ENCODE data around the gene PLEKHA6. TPM values are rescaled to one million over a fixed set of nuclear protein-coding genes. Genes with fewer than 3 reads are reported as not detected.

Gene PLEKHA6
- polyA plus RNA-seq, 3 donors: 0.08 TPM; not detected in 1

DNA sequence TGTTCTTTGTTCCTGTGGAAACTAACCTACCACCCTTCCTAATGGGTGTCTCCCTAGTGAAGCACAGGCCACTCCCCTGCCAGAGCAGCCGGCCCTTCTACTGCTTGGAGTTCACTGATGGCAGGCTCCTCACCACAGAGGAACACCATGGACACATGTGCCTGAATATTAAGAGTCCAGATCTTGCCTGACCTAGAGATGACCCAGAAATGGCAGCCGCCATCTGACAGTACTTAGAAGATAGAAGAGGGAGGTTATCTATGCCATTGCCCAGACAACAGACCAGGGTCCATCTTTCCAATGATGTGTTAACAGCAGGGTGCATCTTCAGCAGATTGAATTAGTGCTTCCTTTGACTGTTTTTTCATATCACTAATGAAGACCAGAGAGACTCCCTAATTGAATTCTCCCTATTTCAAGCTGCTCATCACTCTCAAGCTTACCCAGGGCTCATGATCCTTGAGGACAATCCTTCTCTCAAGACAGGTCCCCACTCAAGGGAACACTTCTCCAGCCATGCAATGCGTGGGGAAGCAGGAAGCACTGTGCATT is 59.8 kb downstream of the PLEKHA6 start:
- Mint-ChIP-seq H3K9me3 (peaks cover 0 to 1% (median 0%) of the 10 kb centered on the region in 7 donors), H3K27me3 (ENCODE audit: low read depth in 3 of 3) (peaks cover 5 to 6% (median 5%) of the 10 kb centered on the region in 3 donors), H3K4me1 (peaks cover 17% of the 10 kb centered on the region), H3K4me3 (no peak overlapping the region), H3K27ac (no peak overlapping the region), H3K36me3 (no peaks in the 10 kb centered on the region)
- Histone ChIP-seq H3K9me3 (replicated peaks in 1 of 2; ENCODE audit: control insufficient read depth in 1 of 2, insufficient read depth in 1 of 2, low read length in 2 of 2) (no peaks in the 10 kb centered on the region), H4K20me1 (ENCODE audit: insufficient read depth, low read length) (no peaks in the 10 kb centered on the region), H3K9ac (ENCODE audit: insufficient read depth, low read length, poor library complexity, severe bottlenecking) (no peak overlapping the region), H3K4me2 (replicated peaks; ENCODE audit: extremely low read depth, low read length, poor library complexity, severe bottlenecking) (no peak overlapping the region), H3K4me1 (ENCODE audit: control insufficient read depth in 1 of 2, insufficient read depth in 2 of 2, low read length in 2 of 2) (peaks cover 0 to 3% of the 10 kb centered on the region in 2 donors), H3K4me3 (replicated peaks in 1 of 3; ENCODE audit: low read depth in 2 of 3, low read length in 3 of 3) (no peak overlapping the region), H3K27ac (ENCODE audit: low read depth in 1 of 2, low read length in 2 of 2) (no peak overlapping the region), H2AFZ (ENCODE audit: insufficient read depth, low read depth, low read length, poor library complexity, severe bottlenecking) (no peak overlapping the region), H3K27me3 (ENCODE audit: control insufficient read depth in 2 of 2, insufficient read depth in 2 of 2, low read length in 2 of 2) (no peaks in the 10 kb centered on the region), H3K36me3 (replicated peaks in 1 of 2; ENCODE audit: control insufficient read depth in 1 of 2, insufficient read depth in 2 of 2, low read length in 2 of 2) (no peaks in the 10 kb centered on the region), H3K79me2 (ENCODE audit: insufficient read depth, low read length) (no peaks in the 10 kb centered on the region)
- TF ChIP-seq, protein P1, sequence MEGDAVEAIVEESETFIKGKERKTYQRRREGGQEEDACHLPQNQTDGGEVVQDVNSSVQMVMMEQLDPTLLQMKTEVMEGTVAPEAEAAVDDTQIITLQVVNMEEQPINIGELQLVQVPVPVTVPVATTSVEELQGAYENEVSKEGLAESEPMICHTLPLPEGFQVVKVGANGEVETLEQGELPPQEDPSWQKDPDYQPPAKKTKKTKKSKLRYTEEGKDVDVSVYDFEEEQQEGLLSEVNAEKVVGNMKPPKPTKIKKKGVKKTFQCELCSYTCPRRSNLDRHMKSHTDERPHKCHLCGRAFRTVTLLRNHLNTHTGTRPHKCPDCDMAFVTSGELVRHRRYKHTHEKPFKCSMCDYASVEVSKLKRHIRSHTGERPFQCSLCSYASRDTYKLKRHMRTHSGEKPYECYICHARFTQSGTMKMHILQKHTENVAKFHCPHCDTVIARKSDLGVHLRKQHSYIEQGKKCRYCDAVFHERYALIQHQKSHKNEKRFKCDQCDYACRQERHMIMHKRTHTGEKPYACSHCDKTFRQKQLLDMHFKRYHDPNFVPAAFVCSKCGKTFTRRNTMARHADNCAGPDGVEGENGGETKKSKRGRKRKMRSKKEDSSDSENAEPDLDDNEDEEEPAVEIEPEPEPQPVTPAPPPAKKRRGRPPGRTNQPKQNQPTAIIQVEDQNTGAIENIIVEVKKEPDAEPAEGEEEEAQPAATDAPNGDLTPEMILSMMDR (IDR thresholded peaks at IDR 0.05): no peak
- intact Hi-C loops (cut with micrococcal nuclease): no loop called here
- no CpG with 5 or more reads among the region's 3 CpGs for WGBS (ENCODE audit: insufficient coverage)
- no peak for DNase-seq

DNA sequence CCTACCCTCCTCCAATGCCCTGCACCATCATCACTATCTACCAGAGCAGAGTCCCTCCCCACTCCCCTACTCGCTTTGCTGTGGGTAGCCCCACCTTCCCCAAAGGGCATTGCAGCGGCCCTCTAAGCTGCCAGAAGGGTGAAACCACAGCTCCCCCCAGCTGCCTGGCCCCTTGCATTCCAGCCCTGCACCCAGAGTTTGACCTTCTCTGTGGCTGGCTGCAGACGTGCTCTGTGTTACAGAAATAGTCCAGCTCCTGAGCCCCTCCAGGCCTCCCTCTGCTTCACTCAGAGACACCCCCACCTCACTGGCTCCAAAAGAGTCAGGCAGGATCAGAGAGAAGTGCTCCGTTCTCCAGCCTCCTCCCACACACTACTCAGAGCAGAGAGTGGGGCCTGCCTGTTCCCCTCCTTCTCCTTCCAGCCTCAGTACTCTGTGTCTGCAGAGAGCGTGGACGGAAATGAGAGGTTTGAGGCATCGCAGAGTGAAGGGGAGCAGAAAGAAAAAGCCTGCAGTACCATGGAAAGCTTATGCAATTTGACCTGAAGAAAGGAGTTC is 63.2 kb downstream of the PLEKHA6 start:
- intact Hi-C loops (cut with micrococcal nuclease): no loop called here
- no peaks in the 10 kb centered on the region for H3K9me3 Mint-ChIP-seq
- Histone ChIP-seq H3K4me1 (ENCODE audit: control insufficient read depth in 1 of 2, insufficient read depth in 2 of 2, low read length in 2 of 2) (peaks cover 0 to 3% of the 10 kb centered on the region in 2 donors), H3K9ac (ENCODE audit: insufficient read depth, low read length, poor library complexity, severe bottlenecking) (no peak overlapping the region), H2AFZ (ENCODE audit: insufficient read depth, low read depth, low read length, poor library complexity, severe bottlenecking) (peak overlapping the region; percentile 36), H3K79me2 (ENCODE audit: insufficient read depth, low read length) (no peaks in the 10 kb centered on the region), H3K4me2 (replicated peaks; ENCODE audit: extremely low read depth, low read length, poor library complexity, severe bottlenecking) (no peak overlapping the region), H3K36me3 (replicated peaks in 1 of 2; ENCODE audit: control insufficient read depth in 1 of 2, insufficient read depth in 2 of 2, low read length in 2 of 2) (no peaks in the 10 kb centered on the region), H3K27ac (ENCODE audit: low read depth in 1 of 2, low read length in 2 of 2) (no peak overlapping the region), H3K27me3 (ENCODE audit: control insufficient read depth in 2 of 2, insufficient read depth in 2 of 2, low read length in 2 of 2) (no peaks in the 10 kb centered on the region), H3K4me3 (replicated peaks in 1 of 3; ENCODE audit: low read depth in 2 of 3, low read length in 3 of 3) (no peak overlapping the region), H3K9me3 (replicated peaks in 1 of 2; ENCODE audit: control insufficient read depth in 1 of 2, insufficient read depth in 1 of 2, low read length in 2 of 2) (no peaks in the 10 kb centered on the region), H4K20me1 (ENCODE audit: insufficient read depth, low read length) (no peaks in the 10 kb centered on the region)
- TF ChIP-seq, protein P1 (IDR thresholded peaks at IDR 0.05): no peak
- peaks cover 15% of the 10 kb centered on the region for H3K4me1 Mint-ChIP-seq
- no peak for DNase-seq
- peaks cover 0 to 3% (median 3%) of the 10 kb centered on the region in 3 donors for H3K27me3 Mint-ChIP-seq (ENCODE audit: low read depth in 3 of 3)
- WGBS (ENCODE audit: insufficient coverage): 0% methylated on average over 4 of the region's 7 CpGs
- H3K36me3 Mint-ChIP-seq: no peaks in the 10 kb centered on the region
- H3K27ac Mint-ChIP-seq: peak overlapping the region in 1 of 7 donors; percentile 71
- H3K4me3 Mint-ChIP-seq: no peak overlapping the region

Measured in CD14-positive monocyte (primary cell).